Fibroblast of skin of abdomen (primary cell): ENCODE data around the gene RBM15.

ENCODE experiments used
- DNase-seq: peaks from one replicate; pipeline ENCODE4 v3.0.0-alpha.2; 2013

The RBM15 gene

DNA sequence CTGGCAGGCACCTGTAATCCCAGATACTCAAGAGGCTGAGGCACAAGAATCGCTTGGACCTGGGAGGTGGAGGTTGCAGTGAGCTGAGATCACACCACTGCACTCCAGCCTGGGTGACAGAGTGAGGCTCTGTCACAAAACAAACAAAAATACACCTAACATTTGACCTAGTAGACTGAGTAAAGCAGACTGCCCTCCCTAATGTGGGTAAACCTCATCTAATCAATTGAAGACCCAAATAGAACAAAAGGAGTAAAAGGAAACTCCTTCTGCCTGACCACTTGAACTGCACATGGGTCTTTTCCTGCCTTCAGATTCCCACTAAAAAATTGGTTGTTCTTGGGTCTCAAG is 19.0 kb upstream of the RBM15 start:
- DNase-seq = no peak

DNA sequence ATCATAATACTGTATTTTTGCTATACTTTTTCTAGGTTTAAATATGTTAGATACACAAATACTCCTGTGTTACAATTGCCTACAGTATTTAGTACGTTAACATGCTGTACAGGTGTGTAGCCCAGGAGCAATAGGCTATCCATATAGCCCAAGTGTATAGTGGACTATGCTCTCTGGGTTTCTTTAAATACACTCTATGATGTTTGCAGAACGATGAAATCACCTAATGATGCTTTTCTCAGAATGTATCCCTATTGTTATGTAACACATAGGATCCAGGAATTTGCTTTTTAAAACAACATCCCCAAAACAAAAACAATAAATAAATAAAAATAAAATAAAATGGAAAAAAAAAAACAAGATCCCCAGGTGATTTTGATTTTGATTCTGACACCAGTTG is 18.1 kb upstream of the RBM15 start:
- no peak for DNase-seq

DNA sequence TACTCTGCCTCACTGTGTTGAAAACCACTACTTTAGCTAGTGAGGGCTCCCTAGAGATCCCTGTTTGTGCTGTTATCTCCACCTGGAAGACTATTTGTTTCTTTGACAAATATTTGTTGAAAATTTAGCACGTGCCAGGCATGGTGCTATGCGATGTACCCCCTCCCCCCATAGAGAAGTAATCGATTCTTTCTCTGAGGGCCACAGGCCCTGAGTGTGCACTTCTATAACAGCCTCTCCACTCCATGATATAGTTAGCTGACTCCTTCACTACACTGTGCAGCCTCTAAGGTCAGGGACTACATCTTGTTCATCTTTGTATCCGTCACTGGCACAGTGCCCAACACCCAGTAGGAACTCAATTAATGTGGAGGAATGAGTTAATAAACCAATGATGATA is 17.3 kb upstream of the RBM15 start:
- DNase-seq = no peak

DNA sequence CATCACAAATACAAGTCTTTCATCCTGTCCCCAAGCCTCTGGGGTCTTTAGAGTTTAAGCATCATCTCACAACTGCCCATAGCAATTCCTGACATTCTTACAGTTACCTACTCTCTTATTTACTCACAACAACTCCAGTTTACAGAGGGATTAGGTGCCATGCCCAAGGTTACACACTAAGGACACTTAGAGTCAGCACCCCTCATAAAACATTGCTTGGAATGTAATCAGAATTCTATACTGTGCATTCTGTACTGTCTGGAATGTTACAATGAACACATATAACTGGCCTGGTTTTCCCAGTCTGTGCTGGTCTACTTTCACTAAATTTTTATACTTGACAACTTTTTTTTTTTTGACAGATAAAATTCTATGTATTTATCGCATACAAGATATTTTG is 14.5 kb upstream of the RBM15 start:
- DNase-seq = no peak

DNA sequence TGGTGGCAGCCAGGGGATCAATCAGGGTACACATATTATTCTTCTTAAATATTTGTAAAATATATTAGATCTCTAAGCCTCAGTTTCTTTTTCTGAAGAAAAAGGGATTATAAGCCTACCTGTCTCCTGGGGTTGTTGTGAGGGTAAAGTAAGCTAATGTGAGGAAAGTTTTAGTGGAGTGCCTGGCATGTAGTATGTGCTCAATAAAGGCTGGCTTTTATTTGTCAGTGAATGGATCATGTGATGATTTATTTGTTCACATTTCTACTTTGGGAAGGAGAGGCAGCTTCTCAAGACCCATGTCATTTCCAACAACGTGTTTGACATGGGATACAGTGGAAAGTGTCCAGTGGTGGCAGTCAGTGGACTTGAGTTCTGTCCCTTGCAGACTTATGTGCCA is 12.4 kb upstream of the RBM15 start:
- no peak for DNase-seq

DNA sequence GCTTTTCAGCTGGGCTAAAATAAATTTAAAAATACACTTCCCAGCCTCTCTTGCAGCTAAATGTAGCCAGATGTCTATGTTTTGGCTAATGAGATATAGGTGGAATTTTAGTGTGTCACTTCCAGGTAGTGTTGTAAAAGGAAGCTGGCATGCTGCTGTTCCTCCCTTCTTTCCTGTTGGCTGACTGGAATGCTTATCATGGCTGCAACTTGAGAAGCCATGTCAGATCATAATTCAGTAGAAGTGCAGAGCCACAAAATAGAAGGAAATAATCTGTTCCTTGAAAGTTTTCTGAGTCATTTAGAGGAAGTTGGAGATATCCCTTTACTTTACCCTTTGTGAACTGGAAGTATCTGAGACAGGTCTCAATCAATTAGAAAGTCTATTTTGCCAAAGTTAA is 10.9 kb upstream of the RBM15 start:
- DNase-seq = no peak

DNA sequence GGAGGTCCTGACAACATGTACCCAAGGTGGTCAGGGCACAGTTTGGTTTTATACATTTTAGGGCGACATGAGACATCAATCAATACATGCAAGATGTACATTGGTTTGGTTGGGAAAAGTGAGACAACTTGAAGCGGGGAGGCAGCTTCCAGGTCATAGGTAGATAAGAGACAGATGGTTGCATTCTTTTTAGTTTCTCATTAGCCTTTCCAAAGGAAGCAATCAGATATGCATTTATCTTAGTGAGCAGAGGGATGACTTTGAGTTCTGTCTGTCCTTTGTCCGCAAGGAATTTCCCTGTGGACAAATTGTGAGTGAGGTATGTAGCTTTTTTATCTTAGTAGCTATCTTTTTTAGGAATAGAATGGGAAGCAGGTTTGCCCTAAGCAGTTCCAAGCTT is 10.5 kb upstream of the RBM15 start:
- DNase-seq = no peak

DNA sequence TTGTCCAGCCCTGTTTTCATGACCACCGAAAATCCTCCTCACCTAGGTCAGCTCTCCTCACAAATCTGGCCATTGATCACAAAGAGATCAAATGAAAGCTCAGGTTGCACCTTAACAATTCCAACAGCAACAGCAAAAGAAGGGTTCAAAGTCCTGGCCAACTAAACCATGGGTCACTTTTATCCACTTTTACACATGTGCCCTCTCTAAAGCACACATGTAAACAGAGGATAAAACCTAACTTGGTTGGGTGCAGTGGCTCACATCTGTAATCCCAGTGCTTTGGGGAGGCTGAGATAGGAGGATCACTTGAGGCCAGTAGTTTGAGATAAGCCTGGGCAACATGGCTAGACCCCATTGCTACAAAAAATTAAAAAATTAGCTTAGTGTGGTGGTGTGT is 3.9 kb upstream of the RBM15 start:
- DNase-seq = no peak

DNA sequence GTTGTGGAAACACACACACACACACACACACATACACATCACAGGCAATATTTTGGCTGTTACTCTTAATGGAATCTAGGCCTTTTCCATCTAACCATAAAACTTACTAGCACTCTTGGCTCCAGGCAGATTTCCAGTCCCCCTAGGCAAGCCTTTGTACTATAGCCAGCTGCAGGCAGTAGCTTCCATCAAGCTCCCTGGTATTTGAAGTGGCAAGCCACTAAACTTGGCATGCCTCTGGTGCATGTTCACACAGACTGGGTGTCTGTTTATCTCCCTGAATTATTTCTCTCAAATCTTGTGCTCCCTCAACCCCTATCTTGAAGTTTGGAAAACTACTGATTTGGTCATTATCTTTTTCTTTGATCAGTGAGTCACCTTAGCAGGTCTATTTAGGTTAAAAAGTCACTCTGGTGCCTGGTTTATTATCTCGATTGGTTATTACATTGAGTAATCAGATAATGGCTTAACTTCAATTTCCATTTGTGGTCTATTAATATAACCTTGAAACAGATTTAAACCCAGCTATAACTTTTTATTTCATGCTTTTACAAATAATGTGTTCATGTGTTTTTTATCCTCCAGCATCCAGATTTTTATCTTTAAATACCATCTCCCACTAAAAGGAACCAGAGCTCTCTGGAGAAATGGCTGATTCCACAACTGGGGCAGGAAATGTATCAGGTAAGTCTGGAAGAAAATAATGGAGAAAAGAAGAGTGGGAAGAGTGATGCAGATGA is 2.7 kb upstream of the RBM15 start:
- no peak for DNase-seq

DNA sequence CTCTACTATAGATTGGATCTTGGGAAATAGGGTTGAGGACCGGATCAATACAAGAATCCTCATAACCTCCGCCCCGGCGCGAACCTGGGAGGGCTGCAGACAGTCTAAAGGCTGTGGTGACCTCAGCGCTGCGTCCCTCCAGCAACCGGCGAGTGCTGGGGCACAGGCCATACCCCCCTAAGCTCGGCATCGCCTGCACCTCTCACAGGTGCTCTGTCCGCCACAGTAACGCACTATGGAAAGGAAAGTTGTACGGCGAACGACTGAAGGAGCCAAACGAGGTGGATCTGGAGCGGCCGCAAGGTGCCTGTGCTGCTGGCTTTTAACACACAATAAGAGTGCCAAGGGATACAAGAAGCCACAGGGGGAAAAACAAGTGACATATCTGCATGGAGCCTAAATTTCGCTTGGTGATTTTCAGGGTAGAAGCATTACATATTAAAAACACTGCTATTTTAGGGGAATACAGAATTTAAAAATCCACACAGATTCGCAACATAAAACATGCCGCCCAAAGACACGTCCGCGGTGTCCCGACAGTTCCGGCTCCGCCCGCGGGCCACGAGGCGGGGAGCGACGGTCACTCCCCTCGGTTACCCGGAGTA is 1.4 kb upstream of the RBM15 start:
- DNase-seq = no peak

DNA sequence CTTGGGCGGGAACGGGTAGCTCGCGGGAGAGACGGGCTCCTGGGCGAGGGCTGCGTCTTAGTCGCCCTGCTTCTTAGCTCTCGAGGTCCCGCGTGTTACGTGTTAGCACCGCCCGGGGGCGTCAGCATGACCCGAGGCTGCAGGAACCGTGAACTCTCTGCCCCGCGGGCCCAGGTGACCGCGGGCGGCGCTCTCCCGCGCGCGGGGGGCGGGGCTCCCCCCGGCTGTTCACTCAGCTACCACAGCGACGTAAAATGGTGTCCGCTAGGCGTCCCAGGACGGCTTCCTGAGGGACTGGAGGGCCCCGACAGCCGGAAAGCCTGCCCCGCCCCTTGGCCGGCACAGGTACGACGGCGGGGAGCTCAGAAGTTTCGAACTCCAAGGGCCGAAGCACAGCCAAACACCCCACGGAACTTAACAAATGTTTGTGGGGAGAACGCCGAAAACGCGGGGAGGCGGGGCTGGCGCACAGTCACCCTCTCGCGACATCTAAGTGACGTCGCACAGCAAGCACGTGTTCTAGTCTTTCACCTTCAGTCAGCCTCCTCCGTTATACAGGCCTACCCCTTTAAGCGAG is 780 bp upstream of the RBM15 start:
- DNase-seq = no peak

DNA sequence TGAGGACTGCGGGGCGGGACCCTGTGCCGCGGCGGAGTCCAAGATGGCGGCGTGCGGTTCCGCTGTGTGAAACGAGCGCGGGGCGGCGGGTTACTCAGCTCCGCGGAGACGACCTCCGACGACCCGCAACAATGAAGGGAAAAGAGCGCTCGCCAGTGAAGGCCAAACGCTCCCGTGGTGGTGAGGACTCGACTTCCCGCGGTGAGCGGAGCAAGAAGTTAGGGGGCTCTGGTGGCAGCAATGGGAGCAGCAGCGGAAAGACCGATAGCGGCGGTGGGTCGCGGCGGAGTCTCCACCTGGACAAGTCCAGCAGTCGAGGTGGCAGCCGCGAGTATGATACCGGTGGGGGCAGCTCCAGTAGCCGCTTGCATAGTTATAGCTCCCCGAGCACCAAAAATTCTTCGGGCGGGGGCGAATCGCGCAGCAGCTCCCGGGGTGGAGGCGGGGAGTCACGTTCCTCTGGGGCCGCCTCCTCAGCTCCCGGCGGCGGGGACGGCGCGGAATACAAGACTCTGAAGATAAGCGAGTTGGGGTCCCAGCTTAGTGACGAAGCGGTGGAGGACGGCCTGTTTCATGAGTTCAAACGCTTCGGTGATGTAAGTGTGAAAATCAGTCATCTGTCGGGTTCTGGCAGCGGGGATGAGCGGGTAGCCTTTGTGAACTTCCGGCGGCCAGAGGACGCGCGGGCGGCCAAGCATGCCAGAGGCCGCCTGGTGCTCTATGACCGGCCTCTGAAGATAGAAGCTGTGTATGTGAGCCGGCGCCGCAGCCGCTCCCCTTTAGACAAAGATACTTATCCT is 430 bp downstream of the RBM15 start:
- DNase-seq = peak; percentile 26

DNA sequence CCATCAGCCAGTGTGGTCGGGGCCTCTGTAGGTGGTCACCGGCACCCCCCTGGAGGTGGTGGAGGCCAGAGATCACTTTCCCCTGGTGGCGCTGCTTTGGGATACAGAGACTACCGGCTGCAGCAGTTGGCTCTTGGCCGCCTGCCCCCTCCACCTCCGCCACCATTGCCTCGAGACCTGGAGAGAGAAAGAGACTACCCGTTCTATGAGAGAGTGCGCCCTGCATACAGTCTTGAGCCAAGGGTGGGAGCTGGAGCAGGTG is 961 bp downstream of the RBM15 start:
- DNase-seq = no peak

DNA sequence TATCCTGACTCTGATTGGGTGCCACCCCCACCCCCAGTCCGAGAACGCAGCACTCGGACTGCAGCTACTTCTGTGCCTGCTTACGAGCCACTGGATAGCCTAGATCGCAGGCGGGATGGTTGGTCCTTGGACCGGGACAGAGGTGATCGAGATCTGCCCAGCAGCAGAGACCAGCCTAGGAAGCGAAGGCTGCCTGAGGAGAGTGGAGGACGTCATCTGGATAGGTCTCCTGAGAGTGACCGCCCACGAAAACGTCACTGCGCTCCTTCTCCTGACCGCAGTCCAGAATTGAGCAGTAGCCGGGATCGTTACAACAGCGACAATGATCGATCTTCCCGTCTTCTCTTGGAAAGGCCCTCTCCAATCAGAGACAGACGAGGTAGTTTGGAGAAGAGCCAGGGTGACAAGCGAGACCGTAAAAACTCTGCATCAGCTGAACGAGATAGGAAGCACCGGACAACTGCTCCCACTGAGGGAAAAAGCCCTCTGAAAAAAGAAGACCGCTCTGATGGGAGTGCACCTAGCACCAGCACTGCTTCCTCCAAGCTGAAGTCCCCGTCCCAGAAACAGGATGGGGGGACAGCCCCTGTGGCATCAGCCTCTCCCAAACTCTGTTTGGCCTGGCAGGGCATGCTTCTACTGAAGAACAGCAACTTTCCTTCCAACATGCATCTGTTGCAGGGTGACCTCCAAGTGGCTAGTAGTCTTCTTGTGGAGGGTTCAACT is 2.1 kb downstream of the RBM15 start:
- no peak for DNase-seq

DNA sequence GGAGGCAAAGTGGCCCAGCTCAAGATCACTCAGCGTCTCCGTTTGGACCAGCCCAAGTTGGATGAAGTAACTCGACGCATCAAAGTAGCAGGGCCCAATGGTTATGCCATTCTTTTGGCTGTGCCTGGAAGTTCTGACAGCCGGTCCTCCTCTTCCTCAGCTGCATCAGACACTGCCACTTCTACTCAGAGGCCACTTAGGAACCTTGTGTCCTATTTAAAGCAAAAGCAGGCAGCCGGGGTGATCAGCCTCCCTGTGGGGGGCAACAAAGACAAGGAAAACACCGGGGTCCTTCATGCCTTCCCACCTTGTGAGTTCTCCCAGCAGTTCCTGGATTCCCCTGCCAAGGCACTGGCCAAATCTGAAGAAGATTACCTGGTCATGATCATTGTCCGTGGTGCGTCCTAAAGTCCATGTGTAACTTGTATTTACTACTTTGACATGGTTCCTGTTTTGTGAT is 2.7 kb downstream of the RBM15 start:
- DNase-seq = no peak

DNA sequence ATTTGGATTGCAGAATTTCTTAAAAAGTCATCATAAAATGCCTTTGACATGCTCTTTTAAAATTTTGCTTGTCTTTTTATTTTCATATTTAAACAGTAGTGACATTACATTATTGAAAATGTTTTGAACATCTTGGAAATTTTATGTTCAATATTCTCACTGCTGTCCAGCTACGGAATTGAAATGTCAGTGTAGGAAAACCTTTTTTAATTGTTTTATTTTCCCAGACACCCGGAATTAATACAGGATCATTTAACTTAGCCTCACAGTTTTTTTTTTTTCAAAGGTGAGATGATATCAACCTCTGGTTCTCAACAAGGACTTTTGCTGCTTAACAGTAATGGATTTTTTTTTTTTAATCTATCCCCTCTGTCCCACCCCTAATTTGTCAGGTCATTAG is 4.1 kb downstream of the RBM15 start:
- DNase-seq = no peak

DNA sequence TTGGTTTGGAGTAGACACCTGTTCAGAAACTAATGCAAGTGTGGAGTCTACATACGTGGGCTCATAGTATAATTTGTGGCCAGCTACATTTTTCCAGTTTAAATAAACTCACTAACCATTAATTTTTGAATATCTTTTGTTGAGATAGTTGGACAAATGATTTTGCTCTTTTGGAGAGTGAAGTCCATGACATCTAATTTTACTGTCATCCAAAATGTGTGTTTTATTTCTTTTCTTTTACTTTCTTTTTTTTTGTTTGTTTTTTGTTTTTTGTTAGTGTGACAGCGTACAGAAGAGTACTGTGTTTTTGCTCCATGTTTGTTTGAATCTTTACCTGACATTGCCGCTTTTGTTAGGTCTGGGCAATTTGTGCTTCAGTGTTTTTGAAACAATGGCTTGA is 5.0 kb downstream of the RBM15 start:
- no peak for DNase-seq

DNA sequence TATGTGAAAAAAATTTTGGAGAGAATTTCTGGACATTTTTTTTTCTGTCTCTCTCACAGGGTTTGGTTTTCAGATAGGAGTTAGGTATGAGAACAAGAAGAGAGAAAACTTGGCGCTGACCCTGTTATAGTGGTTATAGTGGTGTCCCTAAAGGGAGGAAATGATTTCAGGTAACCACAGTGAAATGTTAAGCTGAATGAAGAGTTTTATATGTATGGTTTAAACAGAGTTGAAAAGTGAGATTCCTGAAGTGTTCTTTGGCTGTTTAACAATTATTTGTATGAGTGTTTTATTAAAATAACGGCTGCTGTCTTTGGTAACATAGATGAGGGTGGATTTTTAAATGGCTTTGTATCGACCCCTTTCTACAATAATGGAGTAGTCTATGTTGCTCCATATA is 6.3 kb downstream of the RBM15 start:
- DNase-seq = no peak

DNA sequence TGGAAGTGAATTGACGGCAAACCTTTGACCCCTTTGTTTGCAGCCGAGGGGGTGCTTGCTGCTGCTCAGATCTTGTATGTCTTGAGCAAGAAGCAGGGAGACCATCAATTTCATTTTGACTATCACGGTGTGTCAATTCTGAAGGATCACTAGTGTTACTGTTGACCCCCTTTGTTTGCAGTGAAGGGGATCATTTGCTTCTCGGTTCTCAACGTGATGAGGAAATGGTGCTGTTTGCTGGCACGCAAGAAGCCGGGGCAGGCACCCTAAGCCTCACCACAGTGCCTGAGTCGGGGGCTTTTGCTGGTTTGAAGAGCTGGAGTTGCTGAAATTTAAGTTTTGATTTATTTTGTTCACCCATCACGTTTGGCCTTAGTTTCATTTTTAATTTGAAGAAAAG is 7.5 kb downstream of the RBM15 start:
- DNase-seq = no peak

DNA sequence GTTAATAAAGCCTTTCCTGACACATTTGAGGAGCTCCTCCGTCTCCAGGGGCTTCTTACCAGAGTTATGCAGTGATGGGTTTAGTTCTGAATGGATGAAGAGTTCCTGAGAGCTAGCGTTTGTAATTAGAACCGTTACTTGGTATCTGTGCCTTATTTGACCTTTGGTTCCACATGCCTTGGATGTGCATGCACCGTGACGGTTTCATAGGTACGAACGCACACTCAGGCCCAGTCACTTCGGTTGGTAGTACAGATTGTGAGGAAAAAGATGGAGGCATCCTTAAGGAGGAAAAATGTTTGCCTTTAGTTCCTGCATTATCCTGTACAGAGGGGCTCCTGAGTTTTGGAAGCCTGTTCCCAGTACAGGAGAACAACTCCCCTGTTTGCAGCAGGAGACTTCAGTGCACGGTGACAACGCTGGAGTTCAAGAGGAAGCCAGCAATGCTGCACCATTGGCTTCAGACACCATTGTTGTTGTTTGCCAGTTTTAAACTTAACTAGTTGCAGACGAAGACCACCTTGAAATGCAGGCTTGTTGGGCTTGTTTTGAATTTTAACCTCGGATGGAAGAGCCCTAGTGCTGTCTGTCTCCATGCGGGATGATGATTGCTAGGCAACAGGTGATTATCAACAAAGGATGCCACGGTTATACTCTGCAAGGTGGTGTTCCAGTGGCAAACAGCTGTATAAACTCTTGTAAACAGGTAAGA is 8.2 kb downstream of the RBM15 start:
- no peak for DNase-seq

DNA sequence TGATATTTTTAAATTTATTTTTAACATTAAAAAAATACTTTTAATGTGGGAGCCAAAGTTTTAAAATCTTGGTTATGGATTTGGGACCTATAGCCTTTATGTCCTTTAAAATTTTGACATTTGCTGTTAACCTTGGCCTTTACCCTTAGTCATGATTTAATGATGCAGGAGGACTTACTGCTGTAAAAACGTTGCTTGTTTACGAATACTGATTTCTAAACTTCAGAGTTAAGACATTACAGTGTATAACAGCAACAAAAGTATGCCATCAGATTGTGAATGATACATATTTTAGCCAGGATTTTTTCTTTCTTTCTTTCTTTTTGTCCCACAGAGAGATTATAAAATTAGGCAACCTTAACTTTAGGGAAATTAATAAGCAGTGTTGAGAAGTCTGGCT is 8.9 kb downstream of the RBM15 start:
- no peak for DNase-seq

DNA sequence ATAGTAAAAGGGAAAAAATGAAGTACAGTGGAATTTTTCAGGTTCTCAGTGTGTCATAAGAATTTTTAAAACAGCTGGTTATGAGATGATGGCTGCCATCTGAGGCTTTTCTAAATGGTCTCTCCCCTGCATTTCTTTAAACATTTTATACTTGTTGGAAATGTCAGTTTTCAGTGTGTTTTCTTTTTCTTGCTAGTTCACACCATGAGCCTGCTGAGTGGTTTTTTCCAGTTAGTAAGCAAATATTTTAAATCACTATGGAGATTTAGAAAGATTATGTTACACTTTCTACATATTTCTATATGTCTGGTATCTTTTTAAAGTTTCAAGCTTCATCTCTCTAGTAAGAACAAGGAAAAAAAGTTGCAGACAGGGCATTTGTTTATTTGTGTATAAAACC is 9.6 kb downstream of the RBM15 start:
- no peak for DNase-seq

DNA sequence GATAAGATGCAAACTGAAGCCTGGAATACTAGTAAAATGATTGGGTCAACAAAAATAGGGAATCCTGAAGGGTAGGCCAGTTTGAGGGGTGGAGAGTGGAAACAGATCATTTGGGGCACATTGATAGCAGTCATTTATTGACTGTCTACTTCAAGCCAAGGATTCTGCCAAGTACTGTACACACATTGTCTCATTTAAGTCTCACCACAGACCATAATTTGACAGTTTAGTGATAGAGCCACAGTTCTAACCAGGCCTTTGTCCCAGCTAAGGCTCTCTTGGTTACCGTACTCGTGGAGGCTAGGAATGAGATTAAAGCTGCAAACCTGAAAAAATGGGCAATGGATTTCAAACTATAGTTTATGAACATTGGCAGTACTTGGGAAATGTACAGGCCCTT is 11.2 kb downstream of the RBM15 start:
- DNase-seq = no peak
